H1 (cell line): ENCODE data around the gene CD7. TPM values are rescaled to one million over a fixed set of nuclear protein-coding genes. Genes with fewer than 3 reads are reported as not detected.

Experiments used
- CTCF ChIA-PET: fragments of 300-600 bp; sonication (Branson Sonifier 250); formaldehyde crosslinking; loops from one replicate; lab custom pipeline; 2021; ENCODE audit not compliant: partially characterized antibody; lab: Charles Lee
- POLR2A ChIA-PET: fragments of 300-600 bp; sonication (Branson Sonifier 250); formaldehyde crosslinking; loops from one replicate; lab custom pipeline; 2021; ENCODE audit warnings: inconsistent platforms; ENCODE audit not compliant: partially characterized antibody; lab: Charles Lee
- DNase-seq, 2 experiments: peaks; one replicate each; pipeline versions ENCODE4 v3.0.0 to v3.0.0-alpha.2; 2010 to 2022; ENCODE audit warnings: low spot score in 2 of 2, low read depth in 1 of 2, mixed read lengths in 1 of 2
- FAIRE-seq: peaks from 2 replicates; lab custom pipeline; 2011; peaks lifted over from hg19 to GRCh38; lab: Jason Lieb, UNC
- H2AFZ ChIP-seq: 2 replicates; pipeline ENCODE4 v1.8.1; 2012; ENCODE audit warnings: low read length, inconsistent platforms
- H2AK5ac ChIP-seq: 2 replicates; pipeline ENCODE4 v1.6.1; 2013; ENCODE audit warnings: low read depth, low read length
- H2BK120ac ChIP-seq: replicated peaks from 2 replicates; pipeline ENCODE3; 2013; ENCODE audit warnings: low read depth, low read length, inconsistent platforms
- H2BK12ac ChIP-seq: 2 replicates; pipeline ENCODE4 v1.6.1; 2013; ENCODE audit warnings: low read depth, low read length
- H2BK15ac ChIP-seq: 2 replicates; pipeline ENCODE4 v1.6.1; 2013; ENCODE audit warnings: low read length
- H2BK20ac ChIP-seq: 2 replicates; pipeline ENCODE4 v1.6.1; 2013; ENCODE audit warnings: low read length
- H2BK5ac ChIP-seq: 2 replicates; pipeline ENCODE4 v1.6.1; 2013; ENCODE audit warnings: low read depth, low read length
- H3K14ac ChIP-seq: 2 replicates; pipeline ENCODE4 v1.6.1; 2013; ENCODE audit warnings: inconsistent platforms; ENCODE audit not compliant: insufficient read length
- H3K18ac ChIP-seq: 2 replicates; pipeline ENCODE4 v1.6.1; 2013; ENCODE audit warnings: low read length; ENCODE audit errors: extremely low read depth
- H3K23ac ChIP-seq: 2 replicates; pipeline ENCODE4 v1.6.1; 2013; ENCODE audit warnings: inconsistent platforms; ENCODE audit not compliant: insufficient read length
- H3K23me2 ChIP-seq: 2 replicates; pipeline ENCODE4 v1.6.1; 2013; ENCODE audit warnings: low read depth, low read length
- H3K27ac ChIP-seq: 2 replicates; pipeline ENCODE4 v1.6.1; 2011; ENCODE audit warnings: low read depth, low read length, inconsistent platforms
- H3K27me3 ChIP-seq, 4 experiments: replicated peaks in 1 of 4; 1 replicate in 1 of 4; 2 replicates in 3 of 4; pipeline versions ENCODE4 v1.6.1 to v1.8.1; 2011 to 2013; ENCODE audit warnings: low read length in 3 of 4, mild to moderate bottlenecking in 3 of 4, inconsistent platforms in 2 of 4, mixed read lengths in 2 of 4, moderate library complexity in 1 of 4; ENCODE audit not compliant: control insufficient read depth in 3 of 4, insufficient read depth in 3 of 4; ENCODE audit errors: extremely low read depth in 1 of 4
- H3K36me3 ChIP-seq, 4 experiments: 2 replicates each; pipeline versions ENCODE4 v1.6.1 to v1.8.1; 2011 to 2013; ENCODE audit warnings: mild to moderate bottlenecking in 4 of 4, low read length in 3 of 4, moderate library complexity in 2 of 4, control low read depth in 1 of 4, inconsistent platforms in 1 of 4; ENCODE audit not compliant: insufficient read depth in 4 of 4, control insufficient read depth in 2 of 4
- H3K4ac ChIP-seq: replicated peaks from 2 replicates; pipeline ENCODE3; 2013; ENCODE audit warnings: low read length, low read depth, mixed read lengths, inconsistent platforms; ENCODE audit not compliant: insufficient read length
- H3K4me1 ChIP-seq, 4 experiments: replicated peaks in 1 of 4; 1 replicate in 1 of 4; 2 replicates in 3 of 4; pipeline versions ENCODE4 v1.6.1 to v1.8.1; 2011 to 2013; ENCODE audit warnings: low read length in 3 of 4, inconsistent platforms in 2 of 4, mixed read lengths in 1 of 4; ENCODE audit not compliant: insufficient read depth in 4 of 4, control insufficient read depth in 3 of 4
- H3K4me2 ChIP-seq, 2 experiments: 2 replicates each; pipeline versions ENCODE4 v1.6.1 to v1.8.1; 2011 to 2013; ENCODE audit warnings: low read depth in 2 of 2, low read length in 2 of 2, control low read depth in 1 of 2, inconsistent platforms in 1 of 2, mild to moderate bottlenecking in 1 of 2; ENCODE audit not compliant: insufficient read depth in 1 of 2
- H3K4me3 ChIP-seq, 4 experiments: fragments of 200-600, 300-600 bp in 1 of 4; sonication (generic), shearing (Covaris generic), sonication (Bioruptor Twin) in 1 of 4; 2 replicates each; pipeline versions ENCODE4 v1.5.1 to v1.8.1; 2011 to 2016; ENCODE audit warnings: low read length in 4 of 4, low read depth in 3 of 4, control low read depth in 2 of 4, inconsistent platforms in 2 of 4, mild to moderate bottlenecking in 2 of 4, mixed read lengths in 1 of 4, moderate library complexity in 1 of 4; ENCODE audit not compliant: insufficient read depth in 2 of 4; ENCODE audit errors: extremely low read depth in 1 of 4
- H3K56ac ChIP-seq: replicated peaks from 2 replicates; pipeline ENCODE3; 2013; ENCODE audit warnings: low read depth, mild to moderate bottlenecking, mixed read lengths, low read length, inconsistent platforms; ENCODE audit not compliant: insufficient read length
- H3K79me1 ChIP-seq: 2 replicates; pipeline ENCODE4 v1.6.1; 2013; ENCODE audit warnings: low read depth, low read length, control low read depth
- H3K79me2 ChIP-seq, 2 experiments: 2 replicates each; pipeline versions ENCODE4 v1.6.1 to v1.8.1; 2012 to 2013; ENCODE audit warnings: low read length in 2 of 2, mild to moderate bottlenecking in 2 of 2, inconsistent platforms in 1 of 2; ENCODE audit not compliant: insufficient read depth in 2 of 2, control insufficient read depth in 1 of 2
- H3K9ac ChIP-seq, 4 experiments: replicated peaks in 1 of 4; 1 replicate in 1 of 4; 2 replicates in 3 of 4; pipeline versions ENCODE4 v1.6.1 to v1.8.1; 2011 to 2013; ENCODE audit warnings: low read depth in 3 of 4, low read length in 3 of 4, control low read depth in 2 of 4, mild to moderate bottlenecking in 2 of 4, moderate library complexity in 2 of 4, inconsistent platforms in 1 of 4; ENCODE audit errors: extremely low read depth in 1 of 4
- H3K9me3 ChIP-seq, 2 experiments: 2 replicates each; pipeline versions ENCODE4 v1.6.1 to v1.8.1; 2012 to 2013; ENCODE audit warnings: mild to moderate bottlenecking in 2 of 2, moderate library complexity in 2 of 2, control low read depth in 1 of 2, inconsistent platforms in 1 of 2, low read depth in 1 of 2, low read length in 1 of 2, mixed read lengths in 1 of 2; ENCODE audit not compliant: insufficient read depth in 2 of 2
- H4K20me1 ChIP-seq, 2 experiments: replicated peaks in 1 of 2; 2 replicates each; pipeline versions ENCODE3 to v1.8.1; 2011 to 2013; ENCODE audit warnings: inconsistent platforms in 2 of 2, low read length in 2 of 2, mild to moderate bottlenecking in 1 of 2; ENCODE audit not compliant: insufficient read depth in 2 of 2, control insufficient read depth in 1 of 2
- H4K5ac ChIP-seq: 2 replicates; pipeline ENCODE4 v1.6.1; 2013; ENCODE audit warnings: low read length, low read depth, mixed read lengths, inconsistent platforms; ENCODE audit not compliant: insufficient read length
- H4K8ac ChIP-seq: 2 replicates; pipeline ENCODE4 v1.8.0; 2013; ENCODE audit warnings: mild to moderate bottlenecking, moderate library complexity, low read length, inconsistent platforms; ENCODE audit not compliant: insufficient read depth; ENCODE audit errors: extremely low read depth
- H4K91ac ChIP-seq: replicated peaks from 2 replicates; pipeline ENCODE3; 2013; ENCODE audit warnings: low read length, mixed read lengths, inconsistent platforms; ENCODE audit not compliant: insufficient read length
- CTBP2 ChIP-seq: IDR thresholded peaks from 2 replicates; pipeline ENCODE4 v1.7.0; 2011; ENCODE audit warnings: borderline replicate concordance, mild to moderate bottlenecking, moderate library complexity, mixed read lengths, low read length; ENCODE audit not compliant: insufficient read depth, insufficient read length
- EP300 ChIP-seq, 2 experiments: IDR thresholded peaks; 1 replicate in 1 of 2; 2 replicates in 1 of 2; pipeline ENCODE4 v1.6.1; 2011 to 2012; ENCODE audit warnings: low read depth in 2 of 2, low read length in 2 of 2, mild to moderate bottlenecking in 2 of 2, borderline replicate concordance in 1 of 2, inconsistent platforms in 1 of 2, moderate library complexity in 1 of 2
- EZH2 ChIP-seq: fragments of 200-600 bp; sonication (generic); IDR thresholded peaks from 2 replicates; pipeline ENCODE4 v1.7.1; 2012; ENCODE audit warnings: low read depth, mild to moderate bottlenecking, moderate library complexity, low read length, inconsistent platforms; ENCODE audit not compliant: severe bottlenecking
- KDM4A ChIP-seq: IDR thresholded peaks from one replicate; pipeline ENCODE4 v1.7.1; 2012; ENCODE audit warnings: low read depth, mild to moderate bottlenecking, moderate library complexity, low read length, inconsistent platforms; ENCODE audit not compliant: severe bottlenecking
- NRF1 ChIP-seq: IDR thresholded peaks from 2 replicates; pipeline ENCODE4 v1.6.1; 2011; ENCODE audit warnings: mild to moderate bottlenecking, low read depth, low read length, improper control_type of control experiment
- POLR2AphosphoS5 ChIP-seq: IDR thresholded peaks from 2 replicates; pipeline ENCODE4 v1.6.1; 2011; ENCODE audit warnings: low read depth, low read length
- SAP30 ChIP-seq: fragments of 300-600 bp; sonication (generic); IDR thresholded peaks from 2 replicates; pipeline ENCODE4 v1.7.1; 2012; ENCODE audit warnings: low read length, moderate library complexity, mild to moderate bottlenecking, inconsistent platforms; ENCODE audit not compliant: insufficient read depth, insufficient replicate concordance
- SIN3A ChIP-seq, 2 experiments: IDR thresholded peaks in 1 of 2; conservative IDR thresholded peaks in 1 of 2; 2 replicates each; pipeline ENCODE4 v1.6.1; 2011 to 2012; ENCODE audit warnings: low read length in 2 of 2, improper control_type of control experiment in 1 of 2, low read depth in 1 of 2, mild to moderate bottlenecking in 1 of 2
- SIRT6 ChIP-seq: IDR thresholded peaks from one replicate; pipeline ENCODE4 v1.7.1; 2012; ENCODE audit warnings: low read length, inconsistent platforms
- TCF12 ChIP-seq: IDR thresholded peaks from 2 replicates; pipeline ENCODE4 v1.6.1; 2011; ENCODE audit warnings: low read depth, mild to moderate bottlenecking, low read length
- TEAD4 ChIP-seq: IDR thresholded peaks from 2 replicates; pipeline ENCODE4 v1.6.1; 2012; ENCODE audit warnings: low read depth, low read length, inconsistent platforms, mixed read lengths
- WGBS, 2 experiments: shearing (Covaris generic) in 1 of 2; methylation state at CpG; one replicate each; pipeline versions ENCODE4 v1.1.6 to v1.1.7; 2013 to 2015; ENCODE audit warnings: low lambda C conversion rate in 2 of 2, mixed read lengths in 2 of 2, inconsistent platforms in 1 of 2, low coverage in 1 of 2, missing lambda C conversion rate in 1 of 2; ENCODE audit not compliant: insufficient replicate concordance in 2 of 2, insufficient coverage in 1 of 2, insufficient read length in 1 of 2; ENCODE audit errors: extremely low coverage in 1 of 2, missing lambda C conversion rate in 1 of 2; 5-methylcytosine and 5-hydroxymethylcytosine counted together
- polyA plus RNA-seq, 7 experiments: library from polyadenylated mRNA; depleted of rRNA in 3 of 7; stranded (reverse) in 5 of 7; unstranded in 2 of 7; fragments of >200 nt in 5 of 7; fragments of 200-250 nt in 2 of 7; gene quantifications; 1 replicate in 5 of 7; 2 replicates in 1 of 7; 4 replicates in 1 of 7; pipeline versions ENCODE4 v1.2.1 to v1.2.3, GENCODE V29; 2011 to 2013; ENCODE audit warnings: missing spikeins in 2 of 7, mixed read lengths in 2 of 7
- total RNA-seq: library from RNA; stranded (reverse); fragmentation: NEBNext Ultra II Directional; extraction: Animal tissue kit (Norgen Biotek cat#: 25700); gene quantifications from 2 replicates; pipeline ENCODE4 v1.2.1, GENCODE V29; 2021

The CD7 gene
- total and polyA plus RNA-seq, 2 of the 8 experiments (the other 6 are each of a cell fraction or from before 2014, with no cell fraction given) = 0.83 to 0.86 TPM

GRCh38 chr17:82313195-82314011 is 4.0 kb downstream of the CD7 start:
- no peak overlapping the region for H2BK15ac ChIP-seq
- no peak overlapping the region for H3K23ac ChIP-seq
- POLR2A ChIA-PET = no interaction called here
- H3K23me2 ChIP-seq = peaks cover 5% of the 10 kb centered on the region; the same call in 1 of the 2 replicates
- peaks cover 0 to 2% of the 10 kb centered on the region in 2 experiments; a peak in 1 of 4 replicates for H3K9me3 ChIP-seq
- no peak for DNase-seq
- no peak overlapping the region for H2AFZ ChIP-seq
- H3K18ac ChIP-seq = no peak overlapping the region
- no peaks in the 10 kb centered on the region; a peak in 3 of 7 replicates for H3K27me3 ChIP-seq
- no peak overlapping the region for H4K91ac ChIP-seq
- H4K5ac ChIP-seq = no peak overlapping the region
- H3K4me3 ChIP-seq = no peak overlapping the region
- no peak overlapping the region for H3K14ac ChIP-seq
- H3K56ac ChIP-seq = no peak overlapping the region
- H3K4me2 ChIP-seq = no peak overlapping the region
- no peak for FAIRE-seq
- H3K9ac ChIP-seq = no peak overlapping the region
- WGBS, 2 experiments = 90% methylated on average over 26 of the region's 28 CpGs; no CpG with 5 or more reads in 1 of the 2 experiments
- H3K4me1 ChIP-seq = peaks cover 0 to 5% (median 4%) of the 10 kb centered on the region in 4 experiments; a peak in 5 of 7 replicates
- no peaks in the 10 kb centered on the region for H3K36me3 ChIP-seq
- H3K79me2 ChIP-seq = no peaks in the 10 kb centered on the region
- H2BK120ac ChIP-seq = no peak overlapping the region
- H2AK5ac ChIP-seq = no peak overlapping the region
- peaks cover 0 to 3% of the 10 kb centered on the region in 2 experiments for H4K20me1 ChIP-seq
- H3K27ac ChIP-seq = no peak overlapping the region
- H2BK20ac ChIP-seq = no peak overlapping the region
- CTCF ChIA-PET = interaction anchor here (1.1 to 4.8 kb wide), 5 partner anchors 12 to 111 kb away, joined by 3 to 28 read pairs (median 3); no protein-coding TSS in a partner anchor
- no peaks in the 10 kb centered on the region for H3K79me1 ChIP-seq
- H3K4ac ChIP-seq = no peak overlapping the region
- no peak overlapping the region for H2BK12ac ChIP-seq
- H2BK5ac ChIP-seq = no peak overlapping the region
- H4K8ac ChIP-seq = 0 out of 2 replicates have a peak overlapping the region, but pooled peaks have one; percentile 25
- TF ChIP-seq KDM4A = no peak
- no peak for TF ChIP-seq TEAD4
- TF ChIP-seq SIN3A (conservative IDR thresholded peaks at IDR 0.05 in 1 of 2, IDR thresholded peaks at IDR 0.05 in 1 of 2; ENCODE audit: low read depth in 1 of 2, low read length in 2 of 2) = no peak
- no peak for TF ChIP-seq POLR2AphosphoS5
- TF ChIP-seq EP300 (IDR thresholded peaks at IDR 0.05; ENCODE audit: borderline replicate concordance in 1 of 2, low read depth in 2 of 2, low read length in 2 of 2) = no peak
- TF ChIP-seq SIRT6 = no peak
- no peak for TF ChIP-seq SAP30
- TF ChIP-seq CTBP2 = no peak
- TF ChIP-seq EZH2 = no peak
- TF ChIP-seq NRF1 = no peak
- no peak for TF ChIP-seq TCF12
